Astrocyte (in vitro differentiated cells and primary cell): ENCODE data around the gene SPATA32. TPM values are rescaled to one million over a fixed set of nuclear protein-coding genes. Genes with fewer than 3 reads are reported as not detected.

ENCODE experiments used
- DNase-seq: peaks from one replicate; pipeline ENCODE4 v3.0.0-alpha.2; 2010; ENCODE audit warnings: low read depth
- FAIRE-seq: peaks from 2 replicates; lab custom pipeline; 2011; peaks lifted over from hg19 to GRCh38; lab: Jason Lieb, UNC
- H2AFZ ChIP-seq: 2 replicates; pipeline ENCODE4 v1.6.0; 2012; ENCODE audit warnings: low read depth, low read length, inconsistent platforms
- H3K27ac ChIP-seq: 2 replicates; pipeline ENCODE4 v1.5.1; 2011; ENCODE audit warnings: low read depth, low read length, inconsistent platforms
- H3K27me3 ChIP-seq: 2 replicates; pipeline ENCODE4 v1.6.0; 2011; ENCODE audit warnings: low read length, inconsistent platforms; ENCODE audit not compliant: insufficient read depth
- H3K36me3 ChIP-seq: 2 replicates; pipeline ENCODE4 v1.5.1; 2011; ENCODE audit warnings: low read length, inconsistent platforms; ENCODE audit not compliant: insufficient read depth
- H3K4me1 ChIP-seq: 2 replicates; pipeline ENCODE4 v1.5.1; 2011; ENCODE audit warnings: low read length, inconsistent platforms; ENCODE audit not compliant: insufficient read depth
- H3K4me2 ChIP-seq: 2 replicates; pipeline ENCODE4 v1.6.0; 2012; ENCODE audit warnings: low read length, inconsistent platforms
- H3K4me3 ChIP-seq: 2 replicates; pipeline ENCODE4 v1.5.1; 2011; ENCODE audit warnings: low read depth, mild to moderate bottlenecking, low read length, inconsistent platforms; ENCODE audit not compliant: insufficient read depth
- H3K79me2 ChIP-seq: 2 replicates; pipeline ENCODE4 v1.6.0; 2012; ENCODE audit warnings: mild to moderate bottlenecking, low read length, inconsistent platforms; ENCODE audit not compliant: insufficient read depth
- H3K9ac ChIP-seq: 2 replicates; pipeline ENCODE4 v1.6.0; 2012; ENCODE audit warnings: mild to moderate bottlenecking, low read length, inconsistent platforms
- H3K9me3 ChIP-seq: 2 replicates; pipeline ENCODE4 v1.5.1; 2012; ENCODE audit warnings: low read depth, mild to moderate bottlenecking, low read length, inconsistent platforms; ENCODE audit not compliant: insufficient read depth
- H4K20me1 ChIP-seq: 2 replicates; pipeline ENCODE4 v1.6.0; 2012; ENCODE audit warnings: low read length, inconsistent platforms; ENCODE audit not compliant: insufficient read depth
- H3K27ac Mint-ChIP-seq: one replicate; pipeline ENCODE4 v1.8.0; 2021; ENCODE audit warnings: mild to moderate bottlenecking, mixed read lengths; ENCODE audit not compliant: unreplicated experiment
- H3K27me3 Mint-ChIP-seq: one replicate; pipeline ENCODE4 v1.8.0; 2021; ENCODE audit warnings: low read depth, mixed read lengths; ENCODE audit not compliant: unreplicated experiment
- H3K36me3 Mint-ChIP-seq: one replicate; pipeline ENCODE4 v1.8.0; 2021; ENCODE audit warnings: low read depth, mixed read lengths; ENCODE audit not compliant: unreplicated experiment
- H3K4me1 Mint-ChIP-seq: one replicate; pipeline ENCODE4 v1.8.0; 2021; ENCODE audit warnings: low read depth, mixed read lengths; ENCODE audit not compliant: unreplicated experiment
- H3K4me3 Mint-ChIP-seq: one replicate; pipeline ENCODE4 v1.8.0; 2021; ENCODE audit warnings: mild to moderate bottlenecking, moderate library complexity, mixed read lengths; ENCODE audit not compliant: unreplicated experiment
- H3K9me3 Mint-ChIP-seq: one replicate; pipeline ENCODE4 v1.8.0; 2021; ENCODE audit warnings: mild to moderate bottlenecking, mixed read lengths; ENCODE audit not compliant: unreplicated experiment
- CTCF ChIP-seq: IDR thresholded peaks from 2 replicates; pipeline ENCODE4 v1.5.1; 2011; ENCODE audit warnings: low read depth, mild to moderate bottlenecking, inconsistent platforms, low read length, moderate library complexity; ENCODE audit not compliant: insufficient read depth
- EZH2 ChIP-seq: IDR thresholded peaks from 2 replicates; pipeline ENCODE4 v1.6.1; 2012; ENCODE audit warnings: mild to moderate bottlenecking, low read length, inconsistent platforms; ENCODE audit not compliant: insufficient read depth
- total RNA-seq: library from RNA; stranded (reverse); gene quantifications from 2 replicates; pipeline ENCODE4 v1.2.1, GENCODE V29; 2021

The SPATA32 gene
- total RNA-seq, 1 donor from 2014 or later: not detected

GRCh38 chr17:45222996-45223538 is 38.8 kb downstream of the SPATA32 start:
- Histone ChIP-seq H3K4me3 (no peak overlapping the region), H3K9ac (no peak overlapping the region), H3K9me3 (no peaks in the 10 kb centered on the region), H3K36me3 (no peaks in the 10 kb centered on the region), H3K27ac (no peak overlapping the region), H3K4me1 (peaks cover 5% of the 10 kb centered on the region), H2AFZ (no peak overlapping the region), H3K79me2 (no peaks in the 10 kb centered on the region), H3K27me3 (peaks cover 21% of the 10 kb centered on the region), H4K20me1 (no peaks in the 10 kb centered on the region), H3K4me2 (no peak overlapping the region)
- no peak for TF ChIP-seq CTCF
- no peak for TF ChIP-seq EZH2
- peaks cover 5% of the 10 kb centered on the region for H3K4me1 Mint-ChIP-seq
- peaks cover 17% of the 10 kb centered on the region for H3K27me3 Mint-ChIP-seq
- DNase-seq: no peak
- no peaks in the 10 kb centered on the region for H3K9me3 Mint-ChIP-seq
- no peak for FAIRE-seq
- no peak overlapping the region for H3K27ac Mint-ChIP-seq
- H3K36me3 Mint-ChIP-seq: no peaks in the 10 kb centered on the region
- H3K4me3 Mint-ChIP-seq: peak overlapping the region; percentile 86

GRCh38 chr17:45222289-45222995 is 39.5 kb downstream of the SPATA32 start:
- Histone ChIP-seq H3K4me2 (peak overlapping the region; percentile 79), H3K27me3 (peaks cover 21% of the 10 kb centered on the region), H2AFZ (no peak overlapping the region), H3K9me3 (no peaks in the 10 kb centered on the region), H3K4me1 (peaks cover 5% of the 10 kb centered on the region), H3K27ac (no peak overlapping the region), H3K9ac (no peak overlapping the region), H3K79me2 (no peaks in the 10 kb centered on the region), H3K36me3 (no peaks in the 10 kb centered on the region), H4K20me1 (no peaks in the 10 kb centered on the region), H3K4me3 (no peak overlapping the region)
- Mint-ChIP-seq H3K27me3 (peaks cover 17% of the 10 kb centered on the region), H3K4me1 (peaks cover 5% of the 10 kb centered on the region), H3K4me3 (peak overlapping the region; percentile 86), H3K27ac (peak overlapping the region; percentile 75), H3K36me3 (no peaks in the 10 kb centered on the region), H3K9me3 (no peaks in the 10 kb centered on the region)
- TF ChIP-seq CTCF: no peak
- no peak for TF ChIP-seq EZH2
- FAIRE-seq: no peak
- no peak for DNase-seq

- H2AFZ ChIP-seq: no peak overlapping the region
Observed at GRCh38 chr17:45222014-45222288, 39.9 kb downstream of the SPATA32 start.

More at GRCh38 chr17:45222014-45222288, 39.9 kb downstream of the SPATA32 start:
- H3K27ac ChIP-seq: no peak overlapping the region
- DNase-seq (no peak), FAIRE-seq (no peak)
- H3K4me3 ChIP-seq: no peak overlapping the region
- TF ChIP-seq EZH2 (no peak), CTCF (no peak)
- no peaks in the 10 kb centered on the region for H3K9me3 ChIP-seq
- no peak overlapping the region for H3K9ac ChIP-seq
- Mint-ChIP-seq H3K4me1 (peaks cover 5% of the 10 kb centered on the region), H3K4me3 (no peak overlapping the region), H3K9me3 (no peaks in the 10 kb centered on the region), H3K36me3 (no peaks in the 10 kb centered on the region), H3K27me3 (peaks cover 18% of the 10 kb centered on the region), H3K27ac (no peak overlapping the region)
- H3K36me3 ChIP-seq: no peaks in the 10 kb centered on the region
- H3K79me2 ChIP-seq: no peaks in the 10 kb centered on the region
- no peaks in the 10 kb centered on the region for H4K20me1 ChIP-seq
- H3K4me1 ChIP-seq: peaks cover 5% of the 10 kb centered on the region
- H3K27me3 ChIP-seq: peaks cover 21% of the 10 kb centered on the region
- peak overlapping the region; percentile 79 for H3K4me2 ChIP-seq
